Measurements from ENCODE around the gene HS3ST1. TPM values are rescaled to one million over a fixed set of nuclear protein-coding genes. Genes with fewer than 3 reads are reported as not detected.

HS3ST1 gene
- total RNA-seq: 1.5 and 1.8 TPM in 2 replicates

GRCh38 chr4:11428231-11428898 lies at the start of gene HS3ST1:
Gene HS3ST1, minus strand, starts transcription at chr4:11428894. Its CDS starts 28,889 bp downstream, at chr4:11400005.

Data from cardiac atrium fibroblast (primary cell).